ENCODE data around the gene GOLGA6D.
"Not testable (repeated sequence)": the region's sequence is repeated elsewhere in the genome, so short reads cannot be mapped to it uniquely, and the experiment has no call there.

Gene GOLGA6D

GRCh38 chr15:75335313-75335704, 52.7 kb downstream of the GOLGA6D start:
- no peak for DNase-seq

GRCh38 chr15:75335705-75336355, 53.2 kb downstream of the GOLGA6D start, which contains the start of gene COMMD4:
COMMD4 (plus strand) TSS chr15:75336063; CDS start chr15:75336090, 27 bp downstream.
- peak; percentile 81 for DNase-seq

- no peak for DNase-seq
Measured at GRCh38 chr15:75338661-75339240, 56.1 kb downstream of the GOLGA6D start.

GRCh38 chr15:75339531-75340240, 57.1 kb downstream of the GOLGA6D start:
- DNase-seq = no peak

GRCh38 chr15:75342221-75342620, 59.6 kb downstream of the GOLGA6D start:
- no peak for DNase-seq

- DNase-seq = not testable (repeated sequence)
Measured at GRCh38 chr15:75343953-75344352, 61.3 kb downstream of the GOLGA6D start.
